Neural progenitor cell (in vitro differentiated cells): Measurements from ENCODE around the gene PRDM5.

Source experiments
- CTCF ChIP-seq: fragments of 200-600 bp; sonication (generic); IDR thresholded peaks from 2 replicates; pipeline ENCODE4 v1.5.1; 2017; ENCODE audit warnings: antibody characterized with exemption, mild to moderate bottlenecking
- EZH2 ChIP-seq: fragments of 200-600 bp; sonication (generic); IDR thresholded peaks from 2 replicates; pipeline ENCODE4 v1.6.1; 2017; ENCODE audit warnings: antibody characterized with exemption, mild to moderate bottlenecking, moderate library complexity

- TF ChIP-seq CTCF, result no peak
- no peak for TF ChIP-seq EZH2
Observed at GRCh38 chr4:120924931-120925330, 2.4 kb upstream of the PRDM5 start.
